GM12891 (cell line): Measurements from ENCODE around the gene ATP6V1C2.

Source experiments
- DNase-seq: peaks from one replicate; pipeline ENCODE4 v3.0.0; 2011; ENCODE audit warnings: low spot score; ENCODE audit not compliant: insufficient read length
- FAIRE-seq: peaks from 2 replicates; lab custom pipeline; 2011; peaks lifted over from hg19 to GRCh38; lab: Jason Lieb, UNC
- PAX5 ChIP-seq: IDR thresholded peaks from 2 replicates; pipeline ENCODE4 v1.6.1; 2011; ENCODE audit warnings: low read length, moderate library complexity, mild to moderate bottlenecking; ENCODE audit not compliant: insufficient read depth, severe bottlenecking
- POLR2A ChIP-seq: IDR thresholded peaks from 2 replicates; pipeline ENCODE4 v1.6.1; 2011; ENCODE audit warnings: low read depth, low read length, control low read depth
- POLR2AphosphoS5 ChIP-seq: IDR thresholded peaks from 2 replicates; pipeline ENCODE4 v1.6.1; 2011; ENCODE audit warnings: low read depth, low read length, control low read depth
- POU2F2 ChIP-seq: IDR thresholded peaks from 2 replicates; pipeline ENCODE4 v1.6.1; 2011; ENCODE audit warnings: low read depth, mild to moderate bottlenecking, control low read depth, low read length, moderate library complexity
- SPI1 ChIP-seq: IDR thresholded peaks from 2 replicates; pipeline ENCODE4 v1.6.1; 2011; ENCODE audit warnings: low read depth, low read length, control low read depth
- TAF1 ChIP-seq: IDR thresholded peaks from 2 replicates; pipeline ENCODE4 v1.6.1; 2011; ENCODE audit warnings: low read depth, low read length, control low read depth

ATP6V1C2 gene

DNA sequence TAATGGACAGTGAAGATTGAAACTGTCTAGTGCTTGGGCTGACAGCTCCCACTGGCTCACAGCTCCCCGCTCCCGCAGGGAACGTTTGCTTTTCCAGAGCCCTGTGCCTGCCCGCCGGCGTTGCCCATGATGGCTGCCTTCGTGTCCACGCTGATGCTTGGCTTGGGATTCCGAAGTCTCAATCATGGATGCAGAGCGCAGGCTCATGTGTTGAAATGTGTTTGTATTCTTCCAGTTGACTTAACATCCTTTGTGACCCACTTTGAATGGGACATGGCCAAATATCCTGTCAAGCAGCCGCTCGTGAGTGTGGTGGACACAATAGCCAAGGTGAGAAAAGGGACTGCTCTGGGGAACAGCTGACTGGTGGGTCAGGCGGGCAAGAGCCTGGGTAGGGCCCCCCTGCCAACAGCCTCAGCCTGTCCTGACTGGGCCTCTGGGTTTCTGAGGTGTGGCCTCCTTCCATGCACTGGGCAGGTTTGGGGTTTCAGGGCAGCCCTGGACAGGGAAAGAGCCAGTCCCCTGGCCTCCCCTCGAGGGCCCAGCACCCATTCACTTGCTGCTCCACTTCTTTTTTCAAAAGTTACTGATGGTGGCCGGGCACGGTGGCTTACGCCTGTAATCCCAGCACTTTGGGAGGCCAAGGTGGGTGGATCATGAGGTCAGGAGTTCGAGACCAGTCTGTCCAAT is 42.8 kb downstream of the ATP6V1C2 start:
- DNase-seq (no peak), FAIRE-seq (no peak)
- TF ChIP-seq SPI1 (no peak), PAX5 (no peak), POLR2AphosphoS5 (no peak), POU2F2 (no peak), TAF1 (no peak), POLR2A (no peak)

DNA sequence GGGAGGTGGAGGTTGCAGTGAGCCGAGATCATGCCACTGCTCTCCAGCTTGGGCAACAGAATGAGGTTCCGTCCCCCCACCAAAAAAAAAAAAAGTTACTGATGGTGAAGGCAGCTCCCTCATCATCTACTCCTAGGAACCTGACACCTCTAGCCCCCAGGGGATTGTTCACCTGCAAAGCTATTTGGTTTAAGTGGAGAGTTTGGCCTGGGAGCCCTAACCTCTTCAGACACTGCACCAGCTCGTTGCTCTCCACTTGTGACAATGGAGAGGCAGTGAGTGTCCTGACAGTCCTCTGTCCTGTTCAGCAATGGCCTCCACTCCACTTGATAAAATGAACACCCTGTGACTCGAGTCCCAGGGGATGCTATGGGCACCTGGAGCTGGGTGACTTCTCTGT is 43.5 kb downstream of the ATP6V1C2 start:
- FAIRE-seq: no peak
- DNase-seq: no peak
- TF ChIP-seq POU2F2 (no peak), PAX5 (no peak), POLR2A (no peak), POLR2AphosphoS5 (no peak), TAF1 (no peak), SPI1 (no peak)

DNA sequence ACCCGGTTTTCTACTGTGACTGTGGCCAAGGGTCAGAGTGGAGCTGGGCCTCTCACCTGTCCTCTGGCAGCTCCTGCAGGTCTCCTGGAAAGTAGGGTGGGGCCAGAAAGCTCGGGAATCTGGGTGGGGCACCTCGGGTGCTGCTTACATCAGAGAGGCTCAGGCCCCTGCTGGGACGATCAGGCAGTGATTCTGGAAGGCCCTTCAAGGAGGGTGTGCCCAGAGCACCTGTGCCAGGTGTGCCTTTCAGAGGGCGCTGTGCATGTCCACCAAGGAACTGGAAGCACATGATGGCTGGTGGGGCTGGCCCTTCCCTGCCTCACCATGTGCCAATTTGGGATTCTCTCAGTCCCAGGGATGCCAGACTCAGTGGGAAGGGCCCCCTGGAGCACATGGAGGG is 44.0 kb downstream of the ATP6V1C2 start:
- FAIRE-seq (no peak), DNase-seq (no peak)
- no peak for TF ChIP-seq TAF1
- no peak for TF ChIP-seq POU2F2
- TF ChIP-seq POLR2A: no peak
- TF ChIP-seq SPI1: no peak
- TF ChIP-seq PAX5: no peak
- no peak for TF ChIP-seq POLR2AphosphoS5

DNA sequence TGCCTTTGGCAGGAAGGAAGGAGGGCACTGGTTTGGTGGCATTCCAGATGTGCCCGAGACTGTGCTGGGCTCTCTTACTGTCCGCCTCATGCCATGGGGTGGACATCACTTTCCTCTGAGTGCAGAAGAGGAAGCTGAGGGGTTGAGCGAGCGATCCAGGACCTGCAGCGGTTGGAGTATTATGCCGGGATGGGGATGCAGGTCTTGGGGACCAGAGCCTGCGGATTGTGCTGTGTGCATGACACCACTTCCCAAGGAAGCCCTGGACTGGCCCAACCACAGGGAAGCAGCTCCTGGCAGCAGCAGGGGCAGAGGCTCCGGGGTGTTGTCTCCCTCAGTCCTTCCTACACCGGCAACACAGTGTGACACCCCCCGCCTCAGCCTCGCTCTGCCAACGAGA is 44.5 kb downstream of the ATP6V1C2 start:
- DNase-seq: no peak
- no peak for FAIRE-seq
- TF ChIP-seq POLR2AphosphoS5 (no peak), SPI1 (no peak), PAX5 (no peak), POLR2A (no peak), TAF1 (no peak), POU2F2 (no peak)

DNA sequence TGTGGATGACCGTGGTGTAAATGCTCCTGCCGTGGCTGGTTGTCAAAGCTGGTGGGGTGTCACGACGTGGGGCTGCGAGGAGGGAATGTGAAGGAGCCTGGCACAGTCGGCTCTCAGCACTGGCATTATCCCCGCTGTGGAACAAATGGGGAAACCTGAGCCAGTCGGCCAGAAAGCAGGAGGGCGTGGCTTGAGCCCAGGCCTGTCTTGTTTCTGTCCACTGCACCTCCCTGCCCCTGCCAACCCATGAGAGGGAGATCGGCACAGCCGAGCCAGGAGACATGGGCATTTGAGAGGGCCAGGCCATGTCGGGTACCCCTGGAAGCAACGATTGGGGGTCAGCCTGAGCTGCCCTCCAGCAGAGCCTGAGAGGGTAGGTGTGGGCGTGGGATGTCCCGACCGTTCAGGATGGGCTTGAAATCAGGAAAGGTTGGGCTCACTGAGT is 46.7 kb downstream of the ATP6V1C2 start:
- no peak for TF ChIP-seq POU2F2
- no peak for TF ChIP-seq PAX5
- TF ChIP-seq POLR2A: no peak
- no peak for TF ChIP-seq TAF1
- TF ChIP-seq POLR2AphosphoS5: no peak
- no peak for TF ChIP-seq SPI1
- FAIRE-seq: no peak
- DNase-seq: no peak

DNA sequence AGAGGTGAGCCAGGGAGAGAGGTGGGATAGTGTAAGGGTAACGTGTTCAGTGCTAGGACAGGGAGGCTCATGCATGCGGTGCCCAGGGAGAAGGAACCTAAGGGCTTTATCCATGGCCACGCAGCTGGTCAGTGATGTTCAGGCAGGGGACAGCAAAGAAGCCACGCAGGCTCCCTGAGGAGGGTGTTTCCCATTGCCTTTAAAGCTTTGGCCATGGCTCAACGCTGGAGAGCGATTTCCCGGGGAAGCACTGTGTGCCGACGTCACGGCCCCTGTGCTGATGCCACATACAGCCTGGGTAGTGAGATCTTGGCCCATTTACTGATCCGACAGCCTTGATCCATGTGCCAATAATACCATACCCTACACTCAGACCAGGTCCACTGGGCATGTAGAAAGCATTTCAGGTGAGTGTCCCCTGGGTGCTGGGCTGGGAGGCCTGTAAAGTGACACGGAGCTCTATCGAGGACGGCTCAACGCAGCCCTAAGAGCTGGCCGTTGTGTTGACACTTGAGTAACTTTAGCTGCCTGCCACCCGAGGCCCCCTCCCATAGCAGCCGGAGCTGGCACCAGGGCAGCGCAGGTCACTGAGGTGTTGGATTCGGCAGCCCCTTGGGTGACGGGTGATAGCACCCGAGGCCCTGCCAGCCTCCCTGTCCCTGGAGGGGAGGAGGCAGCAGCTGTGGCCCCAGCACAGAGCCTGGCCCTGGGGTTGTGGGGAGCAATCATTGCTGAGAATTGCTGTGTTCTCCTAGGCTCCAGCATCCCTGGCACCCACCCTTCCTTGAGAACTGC is 49.7 kb downstream of the ATP6V1C2 start:
- TF ChIP-seq PAX5 (no peak), POLR2A (no peak), TAF1 (no peak)
- DNase-seq: no peak
- FAIRE-seq: no peak

DNA sequence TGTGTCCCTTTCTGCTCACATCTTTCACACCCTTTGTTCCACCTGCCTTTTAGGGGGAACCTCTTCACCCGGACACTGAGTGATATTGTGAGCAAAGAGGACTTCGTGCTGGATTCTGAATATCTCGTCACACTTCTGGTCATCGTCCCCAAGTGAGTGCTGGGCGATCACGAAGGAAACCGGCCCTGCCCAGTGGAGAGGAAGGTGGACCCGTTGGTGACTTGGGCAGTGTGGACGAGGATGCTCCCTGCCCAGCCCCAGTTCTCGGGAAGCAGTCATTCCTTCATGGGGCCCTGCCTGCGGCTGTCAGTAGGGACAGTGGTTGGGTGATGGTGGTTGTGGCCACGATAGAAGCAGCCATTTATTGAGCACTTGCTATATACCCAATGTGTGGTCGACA is 50.4 kb downstream of the ATP6V1C2 start:
- TF ChIP-seq TAF1 (no peak), POU2F2 (no peak), SPI1 (no peak), POLR2A (no peak), PAX5 (no peak), POLR2AphosphoS5 (no peak)
- FAIRE-seq: no peak
- DNase-seq: no peak

DNA sequence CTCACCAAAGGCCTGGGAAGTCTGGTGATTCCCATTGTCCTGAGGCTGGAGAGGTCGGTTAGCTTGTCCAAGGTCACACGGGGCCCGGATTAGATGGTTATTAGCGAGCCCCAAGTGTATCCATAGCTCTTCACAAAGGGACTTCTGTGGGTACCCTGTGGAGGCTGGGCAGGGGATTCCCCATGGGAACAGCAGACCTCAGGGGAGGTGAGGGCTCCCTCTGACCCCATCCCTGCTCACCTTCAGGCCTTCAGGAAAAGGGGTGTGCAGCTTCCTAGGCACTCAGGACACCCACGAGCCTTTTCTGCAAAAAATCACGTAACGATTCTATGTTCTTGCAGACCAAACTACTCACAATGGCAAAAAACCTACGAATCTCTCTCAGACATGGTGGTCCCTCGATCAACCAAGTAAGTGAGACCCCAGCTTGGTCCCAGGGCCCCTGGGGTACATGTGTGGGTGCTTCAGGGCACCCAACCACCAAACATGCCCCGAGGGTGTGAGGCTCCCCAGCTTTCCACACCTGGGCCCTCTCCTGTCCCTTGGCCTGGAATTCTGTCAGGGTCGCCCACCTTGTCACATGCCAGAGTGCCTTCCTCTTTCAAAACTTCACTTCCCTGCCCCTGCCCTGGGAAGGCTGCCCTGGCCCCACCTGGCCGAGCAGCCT is 50.9 kb downstream of the ATP6V1C2 start:
- no peak for TF ChIP-seq SPI1
- no peak for TF ChIP-seq TAF1
- no peak for TF ChIP-seq POLR2A
- no peak for TF ChIP-seq PAX5
- no peak for TF ChIP-seq POU2F2
- no peak for TF ChIP-seq POLR2AphosphoS5
- DNase-seq (no peak), FAIRE-seq (no peak)

DNA sequence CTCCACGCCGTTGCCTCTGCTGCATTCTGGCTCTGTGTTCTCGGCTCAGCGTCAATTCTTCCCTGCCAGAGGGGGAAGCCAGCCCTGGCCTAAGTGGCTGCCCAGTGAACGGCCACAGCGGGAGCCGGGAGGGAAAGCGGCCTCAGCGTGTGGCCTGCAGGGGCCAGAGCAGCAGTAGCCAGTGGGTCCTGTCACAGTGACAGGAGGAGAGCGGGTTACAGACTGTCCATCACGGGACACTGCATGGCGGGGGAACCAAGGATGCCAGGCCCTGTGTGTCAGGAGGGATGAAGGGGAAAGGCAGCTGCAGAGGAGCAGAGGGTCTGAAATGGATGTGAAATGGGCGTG is 51.4 kb downstream of the ATP6V1C2 start:
- DNase-seq: no peak
- TF ChIP-seq POLR2A (no peak), PAX5 (no peak), POU2F2 (no peak), TAF1 (no peak), POLR2AphosphoS5 (no peak), SPI1 (no peak)
- no peak for FAIRE-seq
